ENCODE measurements around the gene GFRA1.

The GFRA1 gene

DNA sequence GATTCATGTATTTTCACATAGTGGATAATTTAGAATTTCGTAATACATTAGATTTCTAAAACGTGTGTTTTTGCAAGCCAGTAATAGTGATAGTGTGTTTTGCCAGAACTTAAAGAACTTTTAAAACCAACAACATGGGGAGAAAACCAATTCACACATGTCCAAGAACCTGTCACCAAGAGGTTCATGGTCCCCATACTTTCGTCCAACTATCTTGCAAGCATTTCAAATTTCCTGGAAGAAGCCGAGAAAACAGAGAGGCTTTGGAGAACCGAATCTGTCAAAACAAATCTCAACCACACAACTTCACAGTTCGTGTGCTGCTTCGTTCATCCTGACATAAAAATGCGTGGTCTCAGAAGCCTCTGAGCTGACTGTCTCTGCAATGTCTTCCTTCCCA lies 31.9 kb downstream of the GFRA1 start (continued):
- TF ChIP-seq, protein P1, sequence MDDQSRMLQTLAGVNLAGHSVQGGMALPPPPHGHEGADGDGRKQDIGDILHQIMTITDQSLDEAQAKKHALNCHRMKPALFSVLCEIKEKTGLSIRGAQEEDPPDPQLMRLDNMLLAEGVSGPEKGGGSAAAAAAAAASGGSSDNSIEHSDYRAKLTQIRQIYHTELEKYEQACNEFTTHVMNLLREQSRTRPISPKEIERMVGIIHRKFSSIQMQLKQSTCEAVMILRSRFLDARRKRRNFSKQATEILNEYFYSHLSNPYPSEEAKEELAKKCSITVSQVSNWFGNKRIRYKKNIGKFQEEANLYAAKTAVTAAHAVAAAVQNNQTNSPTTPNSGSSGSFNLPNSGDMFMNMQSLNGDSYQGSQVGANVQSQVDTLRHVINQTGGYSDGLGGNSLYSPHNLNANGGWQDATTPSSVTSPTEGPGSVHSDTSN (CRISPR knock-in tag; IDR thresholded peaks at IDR 0.05) = no peak
- TF ChIP-seq, protein P2, sequence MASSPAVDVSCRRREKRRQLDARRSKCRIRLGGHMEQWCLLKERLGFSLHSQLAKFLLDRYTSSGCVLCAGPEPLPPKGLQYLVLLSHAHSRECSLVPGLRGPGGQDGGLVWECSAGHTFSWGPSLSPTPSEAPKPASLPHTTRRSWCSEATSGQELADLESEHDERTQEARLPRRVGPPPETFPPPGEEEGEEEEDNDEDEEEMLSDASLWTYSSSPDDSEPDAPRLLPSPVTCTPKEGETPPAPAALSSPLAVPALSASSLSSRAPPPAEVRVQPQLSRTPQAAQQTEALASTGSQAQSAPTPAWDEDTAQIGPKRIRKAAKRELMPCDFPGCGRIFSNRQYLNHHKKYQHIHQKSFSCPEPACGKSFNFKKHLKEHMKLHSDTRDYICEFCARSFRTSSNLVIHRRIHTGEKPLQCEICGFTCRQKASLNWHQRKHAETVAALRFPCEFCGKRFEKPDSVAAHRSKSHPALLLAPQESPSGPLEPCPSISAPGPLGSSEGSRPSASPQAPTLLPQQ (tag by site-specific recombination; IDR thresholded peaks at IDR 0.05) = no peak
- TF ChIP-seq ZNF184 (tag by site-specific recombination; IDR thresholded peaks at IDR 0.05) = no peak
- no peak for TF ChIP-seq ZNF335 (tag by site-specific recombination; conservative IDR thresholded peaks at IDR 0.05)
- TF ChIP-seq ZNF350 (tag by site-specific recombination; IDR thresholded peaks at IDR 0.05) = no peak

DNA sequence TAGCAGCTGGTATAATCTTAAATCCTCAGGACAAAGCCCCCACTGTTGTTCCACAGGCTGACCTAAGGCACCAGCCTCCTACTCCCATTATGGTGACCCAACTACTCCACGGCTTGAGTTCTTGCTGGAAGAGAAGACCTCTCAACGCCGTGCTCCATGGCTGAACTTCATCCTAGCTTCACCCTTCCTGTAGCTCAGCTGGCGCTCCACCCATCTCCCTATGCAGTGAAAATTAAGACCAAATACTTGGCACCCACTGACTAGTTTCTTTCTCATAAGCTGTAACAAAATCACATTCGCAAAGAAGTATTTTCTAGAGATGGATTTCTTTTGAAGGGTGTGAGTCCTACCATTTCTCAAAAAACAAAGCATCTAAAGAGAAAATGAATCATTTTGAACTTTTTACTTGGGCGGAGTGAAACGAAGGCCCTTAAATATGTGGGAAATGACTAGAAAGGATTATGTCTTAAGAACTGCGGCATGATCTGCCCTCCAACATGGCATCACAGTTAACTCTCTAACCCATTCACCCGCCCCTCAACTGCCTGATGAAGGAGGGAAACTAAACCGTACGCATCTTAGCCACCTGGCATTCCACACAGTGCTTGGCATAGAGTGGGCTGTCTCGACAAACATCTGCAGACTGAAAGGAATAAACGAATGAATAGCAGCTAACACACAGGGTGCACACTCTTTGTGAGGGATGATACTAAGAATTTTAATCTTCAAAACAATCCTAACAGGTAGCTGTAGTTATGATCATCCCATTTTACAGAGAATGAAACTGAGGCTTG lies 32.7 kb downstream of the GFRA1 start:
- ChIA-PET CTCF (no interaction called here), POLR2A (no interaction called here)

DNA sequence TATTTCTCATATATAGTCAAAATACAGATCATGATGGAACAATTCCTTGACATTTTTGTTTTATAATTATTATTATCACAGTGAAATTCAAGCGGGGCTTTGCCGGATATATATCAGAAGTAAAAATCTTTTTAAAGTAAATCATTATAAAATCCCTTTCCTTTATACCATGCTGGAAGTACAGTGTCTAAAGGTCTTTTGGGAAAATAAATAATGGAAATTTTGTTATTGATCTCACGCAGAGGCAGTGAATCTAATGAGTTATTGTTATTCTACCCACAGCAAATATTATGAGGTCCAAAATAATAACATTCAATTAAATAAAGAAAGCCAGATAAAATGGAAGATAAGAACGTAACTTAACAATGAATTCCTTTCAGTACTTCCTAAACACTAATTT lies 33.8 kb downstream of the GFRA1 start:
- CTCF ChIA-PET = no interaction called here
- H3K36me3 ChIP-seq (ENCODE audit: control insufficient read depth in 2 of 2, insufficient read depth in 1 of 2, low read length in 2 of 2) = no peaks in the 10 kb centered on the region
- H3K9me3 ChIP-seq (ENCODE audit: control insufficient read depth, insufficient read depth, low read depth, low read length) = no peaks in the 10 kb centered on the region; the same call in 1 of the 2 replicates
- no peaks in the 10 kb centered on the region for H3K4me1 ChIP-seq (ENCODE audit: control insufficient read depth, insufficient read depth, low read length)
- no peak overlapping the region for H3K27ac ChIP-seq (ENCODE audit: extremely low read depth, low read depth, low read length)
- no peak for TF ChIP-seq ZNF19 (tag by site-specific recombination; IDR thresholded peaks at IDR 0.05; ENCODE audit: low read depth)
- TF ChIP-seq ZBTB8A (tag by site-specific recombination; IDR thresholded peaks at IDR 0.05) = no peak
- no peak for TF ChIP-seq BCL11A (tag by site-specific recombination; IDR thresholded peaks at IDR 0.05; ENCODE audit: low read depth)
- no peak for TF ChIP-seq ZXDB (tag by site-specific recombination; IDR thresholded peaks at IDR 0.05)
- no peak for TF ChIP-seq ZBTB21 (tag by site-specific recombination; IDR thresholded peaks at IDR 0.05)
- POLR2A ChIA-PET = no interaction called here
- no peak overlapping the region for H3K4me3 ChIP-seq (ENCODE audit: low read depth, low read length)

More for the DNA sequence above, 32.7 kb downstream of the GFRA1 start:
- Histone ChIP-seq H3K4me1 (ENCODE audit: control insufficient read depth, insufficient read depth, low read length) (no peaks in the 10 kb centered on the region), H3K4me3 (ENCODE audit: low read depth, low read length) (no peak overlapping the region), H3K27ac (ENCODE audit: extremely low read depth, low read depth, low read length) (no peak overlapping the region), H3K9me3 (ENCODE audit: control insufficient read depth, insufficient read depth, low read depth, low read length) (no peaks in the 10 kb centered on the region; the same call in 1 of the 2 replicates), H3K36me3 (ENCODE audit: control insufficient read depth in 2 of 2, insufficient read depth in 1 of 2, low read length in 2 of 2) (no peaks in the 10 kb centered on the region)
- no peak for TF ChIP-seq ZNF202 (tag by site-specific recombination; IDR thresholded peaks at IDR 0.05; ENCODE audit: borderline replicate concordance)
- no peak for TF ChIP-seq ZNF585B (tag by site-specific recombination; IDR thresholded peaks at IDR 0.05)
- no peak for TF ChIP-seq ZNF629 (tag by site-specific recombination; IDR thresholded peaks at IDR 0.05)
- no peak for TF ChIP-seq ZNF530 (tag by site-specific recombination; IDR thresholded peaks at IDR 0.05; ENCODE audit: low read depth)
- no peak for TF ChIP-seq ZNF830 (tag by site-specific recombination; IDR thresholded peaks at IDR 0.05; ENCODE audit: low read depth)
- TF ChIP-seq, protein P3, sequence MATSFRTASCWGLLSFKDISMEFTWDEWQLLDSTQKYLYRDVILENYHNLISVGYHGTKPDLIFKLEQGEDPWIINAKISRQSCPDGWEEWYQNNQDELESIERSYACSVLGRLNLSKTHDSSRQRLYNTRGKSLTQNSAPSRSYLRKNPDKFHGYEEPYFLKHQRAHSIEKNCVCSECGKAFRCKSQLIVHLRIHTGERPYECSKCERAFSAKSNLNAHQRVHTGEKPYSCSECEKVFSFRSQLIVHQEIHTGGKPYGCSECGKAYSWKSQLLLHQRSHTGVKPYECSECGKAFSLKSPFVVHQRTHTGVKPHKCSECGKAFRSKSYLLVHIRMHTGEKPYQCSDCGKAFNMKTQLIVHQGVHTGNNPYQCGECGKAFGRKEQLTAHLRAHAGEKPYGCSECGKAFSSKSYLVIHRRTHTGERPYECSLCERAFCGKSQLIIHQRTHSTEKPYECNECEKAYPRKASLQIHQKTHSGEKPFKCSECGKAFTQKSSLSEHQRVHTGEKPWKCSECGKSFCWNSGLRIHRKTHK (tag by site-specific recombination; IDR thresholded peaks at IDR 0.05) = no peak
- TF ChIP-seq ZBTB21 (tag by site-specific recombination; IDR thresholded peaks at IDR 0.05) = no peak
- TF ChIP-seq ZNF571 (tag by site-specific recombination; IDR thresholded peaks at IDR 0.05) = no peak
- TF ChIP-seq, protein P4, sequence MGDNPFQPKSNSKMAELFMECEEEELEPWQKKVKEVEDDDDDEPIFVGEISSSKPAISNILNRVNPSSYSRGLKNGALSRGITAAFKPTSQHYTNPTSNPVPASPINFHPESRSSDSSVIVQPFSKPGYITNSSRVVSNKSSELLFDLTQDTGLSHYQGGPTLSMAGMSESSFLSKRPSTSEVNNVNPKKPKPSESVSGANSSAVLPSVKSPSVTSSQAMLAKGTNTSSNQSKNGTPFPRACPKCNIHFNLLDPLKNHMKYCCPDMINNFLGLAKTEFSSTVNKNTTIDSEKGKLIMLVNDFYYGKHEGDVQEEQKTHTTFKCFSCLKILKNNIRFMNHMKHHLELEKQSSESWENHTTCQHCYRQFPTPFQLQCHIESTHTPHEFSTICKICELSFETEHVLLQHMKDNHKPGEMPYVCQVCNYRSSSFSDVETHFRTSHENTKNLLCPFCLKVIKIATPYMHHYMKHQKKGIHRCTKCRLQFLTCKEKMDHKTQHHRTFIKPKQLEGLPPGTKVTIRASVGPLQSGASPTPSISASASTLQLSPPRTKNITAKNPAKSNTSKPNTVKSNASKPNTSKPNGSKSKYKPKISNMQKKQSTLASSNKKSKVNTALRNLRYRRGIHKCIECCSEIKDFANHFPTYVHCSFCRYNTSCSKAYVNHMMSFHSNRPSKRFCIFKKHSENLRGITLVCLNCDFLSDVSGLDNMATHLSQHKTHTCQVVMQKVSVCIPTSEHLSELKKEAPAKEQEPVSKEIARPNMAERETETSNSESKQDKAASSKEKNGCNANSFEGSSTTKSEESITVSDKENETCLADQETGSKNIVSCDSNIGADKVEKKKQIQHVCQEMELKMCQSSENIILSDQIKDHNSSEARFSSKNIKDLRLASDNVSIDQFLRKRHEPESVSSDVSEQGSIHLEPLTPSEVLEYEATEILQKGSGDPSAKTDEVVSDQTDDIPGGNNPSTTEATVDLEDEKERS (tag by site-specific recombination; IDR thresholded peaks at IDR 0.05) = no peak
- TF ChIP-seq ZNF350 (tag by site-specific recombination; IDR thresholded peaks at IDR 0.05) = no peak
- no peak for TF ChIP-seq PRDM1 (tag by site-specific recombination; IDR thresholded peaks at IDR 0.05)
- TF ChIP-seq YY1 (tag by site-specific recombination; IDR thresholded peaks at IDR 0.05) = no peak
- TF ChIP-seq ZNF324 (tag by site-specific recombination; IDR thresholded peaks at IDR 0.05) = no peak

Data from HEK293 (cell line).